Transverse colon (tissue), 4 donors: ENCODE measurements around the gene ALOX5AP. TPM values are rescaled to one million over a fixed set of nuclear protein-coding genes. Genes with fewer than 3 reads are reported as not detected.

ENCODE experiments used
- DNase-seq: peaks from one replicate; pipeline ENCODE4 v3.0.0-alpha.2; 2019
- H3K27ac ChIP-seq, 4 donors: fragments of 200-600 bp; sonication (generic); 2 replicates each; pipeline ENCODE4 v1.5.1; 2016 to 2018; ENCODE audit warnings: inconsistent platforms in 4 of 4
- H3K27me3 ChIP-seq: fragments of 200-600 bp; sonication (generic); 2 replicates; pipeline ENCODE4 v1.5.1; 2017; ENCODE audit warnings: inconsistent platforms
- H3K36me3 ChIP-seq, 4 donors: fragments of 200-600 bp; sonication (generic); 2 replicates each; pipeline ENCODE4 v1.5.1; 2017 to 2019; ENCODE audit warnings: inconsistent platforms in 4 of 4
- H3K4me1 ChIP-seq, 4 donors: fragments of 200-600 bp; sonication (generic); 2 replicates each; pipeline ENCODE4 v1.5.1; 2017 to 2020; ENCODE audit warnings: inconsistent platforms in 4 of 4
- H3K4me3 ChIP-seq, 4 donors: fragments of 200-600 bp; sonication (generic); 1 replicate in 1 of 4; 2 replicates in 3 of 4; pipeline versions ENCODE4 v1.5.1 to v1.6.1; 2017 to 2019; ENCODE audit warnings: inconsistent platforms in 4 of 4
- H3K9me3 ChIP-seq, 2 donors: fragments of 200-600 bp; sonication (generic); 2 replicates each; pipeline ENCODE4 v1.5.1; 2017 to 2019; ENCODE audit warnings: inconsistent platforms in 2 of 2
- EP300 ChIP-seq: sonication (generic); formaldehyde crosslinking; IDR thresholded peaks from one replicate; pipeline ENCODE4 v1.6.1; 2017; ENCODE audit warnings: antibody characterized with exemption, low read depth
- POLR2A ChIP-seq: fragments of 450-650 bp; IDR thresholded peaks from one replicate; pipeline ENCODE4 v1.6.1; 2016; ENCODE audit warnings: antibody characterized with exemption, mild to moderate bottlenecking, moderate library complexity
- POLR2AphosphoS5 ChIP-seq, 3 donors: sonication (generic); formaldehyde crosslinking; IDR thresholded peaks; one replicate each; pipeline ENCODE4 v1.6.1; 2016; ENCODE audit warnings: antibody characterized with exemption in 3 of 3
- WGBS, 2 donors: methylation state at CpG; one replicate each; pipeline ENCODE4 v1.1.5; 2018; ENCODE audit warnings: low coverage in 1 of 2; 5-methylcytosine and 5-hydroxymethylcytosine counted together
- in situ Hi-C, 4 donors: fragments of 200-750 bp; cut with MboI; loops; one replicate each; pipeline versions ENCODE4 v1.15.0 to v1.15.1; 2017; ENCODE audit warnings: low sequenced_read_pairs in 3 of 4, low pct_ligation_motif_present in 1 of 4, low pct_unique_long_range_greater_than_20kb in 1 of 4
- intact Hi-C: fragments of 100-400 bp; cut with DNase I; formaldehyde crosslinking; loops from one replicate; pipeline ENCODE4 v1.15.1; 2023; ENCODE audit warnings: low total_unique reads
- total RNA-seq, 4 donors: library from RNA; depleted of rRNA; stranded (reverse); fragments of >200 nt; gene quantifications; one replicate each; pipeline ENCODE4 v1.1.0, GENCODE V29; 2016
- TF ChIP-seq, protein P1 (sequence below), 5 experiments: fragments of 200-600 bp in 3 of 5; fragments of 450-650 bp in 2 of 5; sonication (generic) in 3 of 5; IDR thresholded peaks; 1 replicate in 2 of 5; 2 replicates in 3 of 5; pipeline ENCODE4 v1.5.1; 2016 to 2017; ENCODE audit warnings: antibody characterized with exemption in 5 of 5, inconsistent platforms in 3 of 5, mild to moderate bottlenecking in 2 of 5, moderate library complexity in 1 of 5

Gene ALOX5AP
- total RNA-seq, 4 donors from 2014 or later, result 1.2 to 18.7 (median 14.1) TPM

- H3K36me3 ChIP-seq, result no peaks in the 10 kb centered on the region
- DNase-seq, result no peak
- H3K4me3 ChIP-seq, result no peak overlapping the region
- no peaks in the 10 kb centered on the region for H3K9me3 ChIP-seq
- no peaks in the 10 kb centered on the region for H3K27me3 ChIP-seq
- in situ Hi-C loops, result no loop called here
- H3K4me1 ChIP-seq, result no peaks in the 10 kb centered on the region
- intact Hi-C loops, result loop anchor here (5.0 kb wide), 1 partner anchor 1102 kb away; no protein-coding TSS in a partner anchor
- H3K27ac ChIP-seq, result no peak overlapping the region
- 66 to 69% methylated on average over 5 to 7 of the region's 7 CpGs for WGBS, 2 donors
- no peak for TF ChIP-seq POLR2A
- TF ChIP-seq EP300, result no peak
- no peak for TF ChIP-seq POLR2AphosphoS5 (IDR thresholded peaks at IDR 0.05)
- TF ChIP-seq, protein P1, sequence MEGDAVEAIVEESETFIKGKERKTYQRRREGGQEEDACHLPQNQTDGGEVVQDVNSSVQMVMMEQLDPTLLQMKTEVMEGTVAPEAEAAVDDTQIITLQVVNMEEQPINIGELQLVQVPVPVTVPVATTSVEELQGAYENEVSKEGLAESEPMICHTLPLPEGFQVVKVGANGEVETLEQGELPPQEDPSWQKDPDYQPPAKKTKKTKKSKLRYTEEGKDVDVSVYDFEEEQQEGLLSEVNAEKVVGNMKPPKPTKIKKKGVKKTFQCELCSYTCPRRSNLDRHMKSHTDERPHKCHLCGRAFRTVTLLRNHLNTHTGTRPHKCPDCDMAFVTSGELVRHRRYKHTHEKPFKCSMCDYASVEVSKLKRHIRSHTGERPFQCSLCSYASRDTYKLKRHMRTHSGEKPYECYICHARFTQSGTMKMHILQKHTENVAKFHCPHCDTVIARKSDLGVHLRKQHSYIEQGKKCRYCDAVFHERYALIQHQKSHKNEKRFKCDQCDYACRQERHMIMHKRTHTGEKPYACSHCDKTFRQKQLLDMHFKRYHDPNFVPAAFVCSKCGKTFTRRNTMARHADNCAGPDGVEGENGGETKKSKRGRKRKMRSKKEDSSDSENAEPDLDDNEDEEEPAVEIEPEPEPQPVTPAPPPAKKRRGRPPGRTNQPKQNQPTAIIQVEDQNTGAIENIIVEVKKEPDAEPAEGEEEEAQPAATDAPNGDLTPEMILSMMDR (IDR thresholded peaks at IDR 0.05), result no peak
Measured at GRCh38 chr13:30730526-30730925, 4.8 kb upstream of the ALOX5AP start.

DNA sequence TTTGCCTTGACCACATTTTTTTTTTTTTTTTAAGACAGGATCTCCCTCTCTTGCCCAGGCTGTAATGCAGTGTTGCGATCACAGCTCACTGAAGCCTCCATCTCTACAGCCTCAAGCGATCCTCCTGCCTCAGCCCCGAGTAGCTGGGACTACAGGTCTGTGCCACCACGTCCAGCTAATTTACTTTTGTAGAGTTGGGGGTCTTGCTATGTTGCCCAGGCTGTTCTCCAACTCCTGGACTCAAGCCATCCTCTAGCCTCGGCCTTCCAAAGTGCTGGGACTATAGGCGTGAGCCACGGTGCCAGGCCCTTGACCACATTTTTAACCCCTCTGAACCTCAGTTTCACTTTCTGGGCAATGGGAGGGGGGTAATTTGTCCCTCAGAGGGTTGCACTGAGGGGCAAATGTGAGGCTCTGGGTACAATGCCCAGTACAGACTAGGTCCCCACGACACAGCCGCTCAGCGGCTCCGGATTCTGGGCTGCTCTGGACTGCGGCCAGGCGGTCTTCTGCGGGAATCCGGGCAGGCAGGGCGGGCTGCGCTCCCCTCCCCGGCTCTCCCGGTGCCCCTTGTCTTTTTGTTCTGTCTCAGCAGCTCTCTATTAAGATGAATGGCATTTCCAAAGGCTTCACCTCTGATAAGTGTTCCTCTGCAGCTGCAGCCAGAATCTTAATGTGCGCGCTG is 3.8 kb upstream of the ALOX5AP start:
- Histone ChIP-seq H3K9me3 (no peaks in the 10 kb centered on the region), H3K4me1 (no peaks in the 10 kb centered on the region), H3K27me3 (no peaks in the 10 kb centered on the region), H3K36me3 (no peaks in the 10 kb centered on the region), H3K4me3 (no peak overlapping the region), H3K27ac (no peak overlapping the region)
- no peak for DNase-seq
- WGBS, 2 donors, result 87% methylated on average over 21 of the region's 21 CpGs; no CpG with 5 or more reads in 1 of the 2 donors
- TF ChIP-seq POLR2A (no peak), EP300 (no peak), POLR2AphosphoS5 (IDR thresholded peaks at IDR 0.05) (no peak)
- TF ChIP-seq, protein P1 (IDR thresholded peaks at IDR 0.05), result no peak
- intact Hi-C loops (loop anchor here (5.0 kb wide), 1 partner anchor 1101 kb away; no protein-coding TSS in a partner anchor), in situ Hi-C loops (no loop called here)

DNA sequence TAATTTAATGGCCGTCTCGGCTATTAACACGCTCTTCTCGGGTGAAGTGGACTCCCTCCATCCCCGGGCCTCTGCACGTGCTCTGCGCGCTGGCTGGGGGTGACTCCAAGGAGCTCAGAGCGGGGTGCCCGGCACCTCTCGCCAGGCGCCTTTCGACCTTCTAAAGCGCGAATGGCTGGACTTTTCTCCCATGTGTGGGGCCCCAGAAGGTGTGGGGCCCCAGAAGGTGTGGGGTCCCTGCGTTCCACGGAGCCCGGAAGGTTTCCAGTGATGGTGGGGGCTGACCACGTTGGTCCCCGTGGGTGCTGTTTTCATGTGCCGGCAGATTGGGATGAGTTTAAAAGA is 3.3 kb upstream of the ALOX5AP start:
- H3K4me3 ChIP-seq, result no peak overlapping the region

DNA sequence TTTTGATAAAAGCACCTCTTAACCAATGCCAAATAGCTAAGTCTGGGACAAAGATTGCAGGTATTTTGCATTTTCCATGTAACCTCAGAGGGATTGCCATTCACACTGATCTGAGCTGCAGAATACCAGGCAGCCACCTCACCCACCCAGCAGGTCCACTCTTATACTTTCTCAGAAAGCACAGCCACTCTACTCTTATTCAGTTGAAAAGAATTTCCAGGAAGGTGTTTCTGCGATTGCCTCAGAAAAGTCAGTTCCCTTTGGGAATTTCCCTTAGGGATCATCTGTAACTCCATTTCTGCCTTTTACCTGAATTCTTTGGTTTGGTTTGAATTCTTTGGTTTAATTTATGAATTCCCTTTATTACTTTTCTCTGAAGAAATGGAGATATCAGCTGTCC is 904 bp upstream of the ALOX5AP start:
- Histone ChIP-seq H3K36me3 (no peaks in the 10 kb centered on the region), H3K9me3 (no peaks in the 10 kb centered on the region), H3K4me1 (peaks cover 0 to 10% (median 0%) of the 10 kb centered on the region in 4 donors), H3K27ac (no peak overlapping the region), H3K4me3 (no peak overlapping the region), H3K27me3 (no peaks in the 10 kb centered on the region)
- in situ Hi-C loops, result no loop called here
- TF ChIP-seq EP300, result no peak
- TF ChIP-seq POLR2A, result no peak
- no peak for TF ChIP-seq POLR2AphosphoS5 (IDR thresholded peaks at IDR 0.05)
- TF ChIP-seq, protein P1 (IDR thresholded peaks at IDR 0.05), result no peak
- 71 to 80% methylated on average over 1 of the region's 1 CpG for WGBS, 2 donors
- no peak for DNase-seq
- intact Hi-C loops, result loop anchor here (5.0 kb wide), 1 partner anchor 1098 kb away; no protein-coding TSS in a partner anchor

More for the DNA sequence above, 3.3 kb upstream of the ALOX5AP start:
- intact Hi-C loops, result loop anchor here (5.0 kb wide), 1 partner anchor 1100 kb away; no protein-coding TSS in a partner anchor
- DNase-seq, result no peak
- Histone ChIP-seq H3K27me3 (no peaks in the 10 kb centered on the region), H3K27ac (no peak overlapping the region), H3K36me3 (no peaks in the 10 kb centered on the region), H3K9me3 (no peaks in the 10 kb centered on the region), H3K4me1 (no peaks in the 10 kb centered on the region)
- in situ Hi-C loops, result no loop called here
- WGBS, 2 donors, result 86 to 92% methylated on average over 5 to 21 of the region's 21 CpGs
- TF ChIP-seq POLR2AphosphoS5 (IDR thresholded peaks at IDR 0.05), result no peak
